ENCODE results near the gene PLCH1.

PLCH1 gene

GRCh38 chr3:155737844-155738460 lies 6.9 kb downstream of the PLCH1 start:
- H3K27ac ChIP-seq = peak overlapping the region; percentile 95
- TF ChIP-seq CTCF (IDR thresholded peaks at IDR 0.05) (no peak), ZFX (IDR thresholded peaks at IDR 0.05; ENCODE audit: borderline replicate concordance) (no peak)

GRCh38 chr3:155736381-155736780 lies 8.5 kb downstream of the PLCH1 start:
- no peak for TF ChIP-seq CTCF (IDR thresholded peaks at IDR 0.05)
- TF ChIP-seq ZFX (IDR thresholded peaks at IDR 0.05; ENCODE audit: borderline replicate concordance) = no peak
- H3K27ac ChIP-seq = peak overlapping the region; percentile 95; the same call in 1 of the 2 replicates

- peak overlapping the region; percentile 61 for H3K27ac ChIP-seq
- TF ChIP-seq ZFX (IDR thresholded peaks at IDR 0.05; ENCODE audit: borderline replicate concordance) (no peak), CTCF (IDR thresholded peaks at IDR 0.05) (no peak)
Observed at GRCh38 chr3:155730843-155731242, 14.0 kb downstream of the PLCH1 start.

GRCh38 chr3:155727836-155728235 lies 17.0 kb downstream of the PLCH1 start:
- peak overlapping the region; percentile 40 for H3K27ac ChIP-seq
- TF ChIP-seq CTCF (IDR thresholded peaks at IDR 0.05) (no peak), ZFX (IDR thresholded peaks at IDR 0.05; ENCODE audit: borderline replicate concordance) (no peak)

- no peak overlapping the region for H3K27ac ChIP-seq
Observed at GRCh38 chr3:155714295-155714718, 30.6 kb downstream of the PLCH1 start.

GRCh38 chr3:155712008-155712407 lies 32.9 kb downstream of the PLCH1 start:
- no peak overlapping the region for H3K27ac ChIP-seq
- no peak for TF ChIP-seq CTCF (IDR thresholded peaks at IDR 0.05)
- no peak for TF ChIP-seq ZFX (IDR thresholded peaks at IDR 0.05; ENCODE audit: borderline replicate concordance)

More at GRCh38 chr3:155714295-155714718, 30.6 kb downstream of the PLCH1 start:
- TF ChIP-seq CTCF (IDR thresholded peaks at IDR 0.05) (no peak), ZFX (IDR thresholded peaks at IDR 0.05; ENCODE audit: borderline replicate concordance) (no peak)

GRCh38 chr3:155704771-155705559 lies 39.9 kb downstream of the PLCH1 start:
- TF ChIP-seq CTCF (IDR thresholded peaks at IDR 0.05) (no peak), ZFX (IDR thresholded peaks at IDR 0.05; ENCODE audit: borderline replicate concordance) (no peak)

More at GRCh38 chr3:155704771-155705559, 39.9 kb downstream of the PLCH1 start:
- no peak overlapping the region for H3K27ac ChIP-seq

Data from 22Rv1 (cell line).